ENCODE measurements around the gene EDAR. TPM values are rescaled to one million over a fixed set of nuclear protein-coding genes. Genes with fewer than 3 reads are reported as not detected.

The EDAR gene
- total and polyA plus RNA-seq, 5 donors, result 0.09 TPM; not detected in 4

DNA sequence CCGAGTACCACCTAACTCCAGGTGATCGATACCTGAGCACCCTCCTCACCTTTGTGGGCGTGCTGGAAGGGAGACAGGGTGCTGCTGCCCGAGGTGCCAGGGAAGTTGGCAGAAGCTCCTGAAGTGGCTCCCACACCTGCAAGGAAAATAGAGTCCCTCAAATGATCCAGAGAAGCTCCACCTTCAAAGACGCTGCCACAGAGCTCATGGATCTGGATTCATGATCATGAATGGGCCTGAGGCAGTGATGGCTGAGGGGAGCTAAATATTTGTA lies 76.5 kb downstream of the EDAR start:
- no peaks in the 10 kb centered on the region for H3K27me3 ChIP-seq (ENCODE audit: control insufficient read depth, insufficient read depth)
- ATAC-seq, result no peak
- WGBS, result 90% methylated on average over 5 of the region's 5 CpGs

GRCh38 chr2:108911807-108912628 lies 77.0 kb downstream of the EDAR start:
- 84% methylated on average over 21 of the region's 21 CpGs for WGBS
- Histone ChIP-seq H3K9me3 (ENCODE audit: control insufficient read depth, low read length) (no peaks in the 10 kb centered on the region), H3K4me1 (ENCODE audit: control insufficient read depth, insufficient read depth, low read length) (no peaks in the 10 kb centered on the region), H3K27me3 (ENCODE audit: control insufficient read depth, insufficient read depth) (no peaks in the 10 kb centered on the region), H3K27ac (ENCODE audit: low read length) (no peak overlapping the region), H3K4me3 (ENCODE audit: low read length) (no peak overlapping the region)
- DNase-seq, result no peak
- intact Hi-C loops (cut with DNase I), result no loop called here
- no peak for ATAC-seq

More for the DNA sequence above, 76.5 kb downstream of the EDAR start:
- Histone ChIP-seq H3K4me1 (ENCODE audit: control insufficient read depth, insufficient read depth, low read length) (no peaks in the 10 kb centered on the region), H3K9me3 (ENCODE audit: control insufficient read depth, low read length) (no peaks in the 10 kb centered on the region), H3K4me3 (ENCODE audit: low read length) (no peak overlapping the region), H3K27ac (ENCODE audit: low read length) (no peak overlapping the region)
- DNase-seq, result no peak
- intact Hi-C loops (cut with DNase I), result no loop called here

- Histone ChIP-seq H3K4me1 (ENCODE audit: control insufficient read depth, insufficient read depth, low read length) (no peaks in the 10 kb centered on the region), H3K4me3 (ENCODE audit: low read length) (no peak overlapping the region), H3K27me3 (ENCODE audit: control insufficient read depth, insufficient read depth) (no peaks in the 10 kb centered on the region), H3K9me3 (ENCODE audit: control insufficient read depth, low read length) (no peaks in the 10 kb centered on the region), H3K27ac (ENCODE audit: low read length) (no peak overlapping the region)
- DNase-seq, result no peak
- ATAC-seq, result no peak
- intact Hi-C loops (cut with DNase I), result no loop called here
- 90% methylated on average over 5 of the region's 5 CpGs for WGBS
Measured at GRCh38 chr2:108911401-108911800, 77.6 kb downstream of the EDAR start.

- 84% methylated on average over 20 of the region's 20 CpGs for WGBS
- H3K9me3 ChIP-seq (ENCODE audit: control insufficient read depth, low read length), result no peaks in the 10 kb centered on the region
- H3K4me3 ChIP-seq (ENCODE audit: low read length), result no peak overlapping the region
- ATAC-seq (peak; percentile 27 to 50), DNase-seq (no peak)
- H3K27ac ChIP-seq (ENCODE audit: low read length), result no peak overlapping the region
- intact Hi-C loops (cut with DNase I), result no loop called here
- H3K27me3 ChIP-seq (ENCODE audit: control insufficient read depth, insufficient read depth), result no peaks in the 10 kb centered on the region
- no peaks in the 10 kb centered on the region for H3K4me1 ChIP-seq (ENCODE audit: control insufficient read depth, insufficient read depth, low read length)
Measured at GRCh38 chr2:108910541-108911396, 78.3 kb downstream of the EDAR start.

DNA sequence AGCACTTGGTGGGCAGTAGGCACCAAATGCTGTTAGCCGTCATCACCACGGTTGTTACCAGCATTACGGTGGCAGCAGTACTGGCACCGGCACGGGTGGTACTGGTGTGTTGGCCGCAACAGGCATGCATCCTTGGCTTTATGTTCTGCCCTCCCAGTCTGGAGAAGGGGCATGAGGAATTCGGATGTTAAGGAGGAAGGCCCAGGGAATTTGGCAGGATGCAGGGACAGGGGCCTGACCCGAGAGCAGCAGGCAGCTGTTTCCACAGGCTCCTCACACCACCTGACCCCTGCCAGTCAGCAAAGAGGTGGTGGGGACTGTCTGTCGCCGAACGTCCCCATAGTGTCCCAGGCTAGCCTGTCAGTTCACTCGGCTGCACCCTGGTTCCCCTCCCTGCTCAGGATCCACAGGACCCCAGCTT lies 79.0 kb downstream of the EDAR start:
- H3K27ac ChIP-seq (ENCODE audit: low read length), result no peak overlapping the region
- intact Hi-C loops (cut with DNase I), result no loop called here

DNA sequence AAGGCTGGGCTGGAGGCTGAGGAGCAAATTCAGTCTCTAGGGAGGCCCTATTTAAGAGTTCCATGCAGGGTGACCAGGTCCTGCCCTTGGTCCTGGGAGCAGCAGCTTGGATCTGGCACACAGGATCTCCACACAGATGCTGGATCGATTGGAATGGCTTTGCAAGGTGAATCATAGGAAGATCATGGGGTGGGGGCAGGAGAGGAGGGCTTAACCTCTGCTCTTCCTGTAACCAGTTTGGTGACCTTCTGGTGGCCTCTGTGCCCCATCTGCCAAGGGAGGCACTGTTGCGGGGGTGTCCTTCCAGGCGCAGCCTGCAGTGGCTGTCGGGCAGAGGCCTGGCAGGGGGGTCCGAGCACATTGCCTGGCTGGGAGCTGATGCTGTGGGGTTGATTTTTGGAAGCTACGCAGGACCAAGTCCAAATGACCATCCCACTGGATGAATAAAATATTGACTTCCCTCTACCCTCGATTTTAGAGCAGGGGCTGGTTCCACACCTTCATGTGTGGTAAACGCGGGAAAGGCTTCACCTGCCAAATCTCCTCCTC lies 79.7 kb downstream of the EDAR start:
- Histone ChIP-seq H3K4me3 (ENCODE audit: low read length) (no peak overlapping the region), H3K9me3 (ENCODE audit: control insufficient read depth, low read length) (no peaks in the 10 kb centered on the region), H3K4me1 (ENCODE audit: control insufficient read depth, insufficient read depth, low read length) (no peaks in the 10 kb centered on the region), H3K27me3 (ENCODE audit: control insufficient read depth, insufficient read depth) (no peaks in the 10 kb centered on the region), H3K27ac (ENCODE audit: low read length) (no peak overlapping the region)
- no peak for DNase-seq
- WGBS, result 88% methylated on average over 9 of the region's 9 CpGs
- no peak for ATAC-seq
- intact Hi-C loops (cut with DNase I), result no loop called here

More for the DNA sequence above, 79.0 kb downstream of the EDAR start:
- no peak for ATAC-seq
- DNase-seq, result no peak
- Histone ChIP-seq H3K27me3 (ENCODE audit: control insufficient read depth, insufficient read depth) (no peaks in the 10 kb centered on the region), H3K4me1 (ENCODE audit: control insufficient read depth, insufficient read depth, low read length) (no peaks in the 10 kb centered on the region), H3K9me3 (ENCODE audit: control insufficient read depth, low read length) (no peaks in the 10 kb centered on the region), H3K4me3 (ENCODE audit: low read length) (no peak overlapping the region)
- 77% methylated on average over 12 of the region's 12 CpGs for WGBS

DNA sequence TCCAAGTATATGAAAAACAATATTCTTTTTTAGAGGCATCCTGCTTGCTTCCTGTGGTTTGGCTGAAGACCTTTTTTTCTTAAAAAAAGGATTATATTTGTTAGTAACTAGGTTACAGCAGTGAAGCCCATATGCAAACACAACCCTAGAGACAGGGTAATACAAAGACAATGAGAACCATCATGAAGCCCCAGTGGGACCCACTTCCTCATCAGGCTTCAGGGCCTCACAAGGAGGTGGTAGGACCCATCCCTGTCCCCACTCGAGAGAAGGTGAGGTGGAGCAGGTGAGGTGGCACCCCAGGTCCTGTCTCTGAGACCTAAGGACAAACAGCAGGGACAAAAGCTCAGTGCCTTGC lies 80.3 kb downstream of the EDAR start:
- intact Hi-C loops (cut with DNase I), result no loop called here
- Histone ChIP-seq H3K27me3 (ENCODE audit: control insufficient read depth, insufficient read depth) (no peaks in the 10 kb centered on the region), H3K27ac (ENCODE audit: low read length) (no peak overlapping the region), H3K4me1 (ENCODE audit: control insufficient read depth, insufficient read depth, low read length) (no peaks in the 10 kb centered on the region), H3K4me3 (ENCODE audit: low read length) (no peak overlapping the region), H3K9me3 (ENCODE audit: control insufficient read depth, low read length) (no peaks in the 10 kb centered on the region)
- DNase-seq, result no peak
- 88% methylated on average over 1 of the region's 1 CpG for WGBS
- no peak for ATAC-seq

DNA sequence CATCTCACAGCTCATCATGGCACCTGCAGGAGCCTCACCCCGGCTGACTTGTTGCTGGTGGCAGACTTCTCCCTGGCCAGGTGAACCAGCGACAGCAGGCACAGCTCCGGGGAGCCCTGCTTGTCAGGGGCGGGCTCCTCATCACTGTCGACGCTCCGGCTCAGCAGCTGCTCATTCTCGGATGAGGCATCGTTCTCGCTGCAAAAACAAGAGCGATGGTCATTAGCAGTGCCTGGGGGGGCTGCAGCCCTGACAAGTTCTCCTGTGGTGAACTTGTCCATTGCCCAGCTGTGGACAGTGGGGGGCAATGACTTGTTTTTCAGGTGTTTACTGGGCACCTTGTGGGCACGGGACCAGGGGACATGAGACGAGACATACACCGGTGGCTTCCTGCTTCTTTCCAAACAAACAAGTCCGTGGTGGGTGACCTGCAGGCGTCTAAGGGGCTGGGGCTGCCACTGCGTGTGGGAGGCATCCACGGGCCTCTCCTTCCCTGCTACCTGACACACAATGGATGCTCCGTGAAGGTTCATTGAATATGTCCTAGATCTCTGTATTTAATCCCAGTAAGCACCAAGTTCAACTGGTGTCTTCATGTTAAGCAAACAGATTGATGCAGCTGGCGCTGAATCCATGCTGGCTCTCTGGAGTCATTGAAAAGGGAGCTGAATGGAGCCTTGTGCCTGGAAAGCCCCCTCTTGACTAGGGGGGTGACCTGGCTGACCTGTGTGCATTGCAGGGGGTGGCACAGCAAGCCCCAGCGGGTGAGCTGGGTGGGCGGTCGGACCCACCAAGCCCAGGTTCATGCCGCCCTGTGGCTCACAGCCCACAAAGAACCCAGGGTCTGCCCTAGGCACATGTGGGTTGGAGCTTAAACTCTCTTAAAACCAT lies 81.0 kb downstream of the EDAR start:
- H3K27ac ChIP-seq (ENCODE audit: low read length), result no peak overlapping the region
- H3K27me3 ChIP-seq (ENCODE audit: control insufficient read depth, insufficient read depth), result no peaks in the 10 kb centered on the region
- DNase-seq, result peak in 1 of 3 donors; percentile 39
- H3K4me3 ChIP-seq (ENCODE audit: low read length), result no peak overlapping the region
- 72% methylated on average over 24 of the region's 24 CpGs for WGBS
- H3K4me1 ChIP-seq (ENCODE audit: control insufficient read depth, insufficient read depth, low read length), result no peaks in the 10 kb centered on the region
- ATAC-seq, result no peak
- H3K9me3 ChIP-seq (ENCODE audit: control insufficient read depth, low read length), result no peaks in the 10 kb centered on the region
- intact Hi-C loops (cut with DNase I), result no loop called here

DNA sequence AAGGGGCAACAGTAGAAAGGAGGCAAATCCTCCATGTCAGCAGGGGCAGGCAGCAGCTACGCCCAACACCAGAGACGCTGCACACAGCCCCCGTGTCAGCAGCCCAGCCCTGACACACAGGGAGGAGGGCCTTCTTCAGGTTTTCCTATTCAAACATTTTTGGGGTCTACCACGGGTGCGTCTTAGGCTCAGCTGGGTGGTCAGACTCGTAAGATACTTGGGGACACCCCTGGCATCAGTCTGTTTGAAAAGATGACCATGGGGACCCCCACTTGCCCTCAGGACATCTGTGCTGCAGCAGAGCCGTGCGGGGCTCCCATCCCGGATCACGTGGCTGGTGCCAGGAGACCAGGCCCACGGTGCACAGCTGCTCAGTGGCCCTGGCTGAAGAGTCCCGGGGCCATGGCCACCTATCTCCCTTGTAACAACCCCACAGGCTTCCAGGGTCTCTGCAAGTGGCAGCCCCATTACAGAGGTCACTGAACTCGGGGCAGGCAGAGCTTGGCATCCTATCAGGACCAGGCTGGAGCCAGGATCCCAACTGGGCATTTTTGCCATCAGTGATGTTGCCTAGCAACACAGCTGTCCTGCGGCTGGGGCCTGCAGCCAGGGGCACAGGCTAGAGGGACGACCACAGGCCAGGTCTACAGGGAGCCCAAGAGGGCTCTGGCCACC lies 82.5 kb downstream of the EDAR start:
- Histone ChIP-seq H3K27ac (ENCODE audit: low read length) (no peak overlapping the region), H3K9me3 (ENCODE audit: control insufficient read depth, low read length) (no peaks in the 10 kb centered on the region), H3K27me3 (ENCODE audit: control insufficient read depth, insufficient read depth) (no peaks in the 10 kb centered on the region), H3K4me1 (ENCODE audit: control insufficient read depth, insufficient read depth, low read length) (no peaks in the 10 kb centered on the region), H3K4me3 (ENCODE audit: low read length) (no peak overlapping the region)
- WGBS, result 82% methylated on average over 15 of the region's 15 CpGs
- DNase-seq (peak in 1 of 3 donors; percentile 44), ATAC-seq (no peak)
- intact Hi-C loops (cut with DNase I), result no loop called here

DNA sequence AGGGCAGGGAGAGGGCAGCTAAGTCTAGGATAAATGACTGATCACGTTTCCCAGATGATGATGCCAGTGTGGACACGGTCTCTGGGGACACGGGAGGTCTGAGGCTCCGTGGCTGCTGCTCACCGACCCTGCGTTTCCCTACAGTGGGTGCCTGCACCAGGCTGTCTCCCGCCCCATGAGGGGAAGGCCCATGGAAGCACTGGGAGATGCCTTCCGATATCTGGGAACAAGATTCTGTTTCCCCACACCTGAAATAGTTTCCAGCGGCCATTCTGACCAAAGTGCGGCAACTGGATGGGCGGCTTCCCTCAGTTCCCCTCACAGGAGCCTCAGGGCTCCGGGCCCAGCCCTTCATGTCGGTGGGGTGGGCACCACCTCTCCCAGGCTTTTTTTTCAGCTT lies 83.1 kb downstream of the EDAR start:
- intact Hi-C loops (cut with DNase I), result no loop called here
- Histone ChIP-seq H3K4me1 (ENCODE audit: control insufficient read depth, insufficient read depth, low read length) (no peaks in the 10 kb centered on the region), H3K4me3 (ENCODE audit: low read length) (no peak overlapping the region), H3K27ac (ENCODE audit: low read length) (no peak overlapping the region), H3K27me3 (ENCODE audit: control insufficient read depth, insufficient read depth) (no peaks in the 10 kb centered on the region), H3K9me3 (ENCODE audit: control insufficient read depth, low read length) (no peaks in the 10 kb centered on the region)
- 85% methylated on average over 13 of the region's 13 CpGs for WGBS
- DNase-seq (no peak), ATAC-seq (no peak)
